ENCODE data around the gene ARL8B. TPM values are rescaled to one million over a fixed set of nuclear protein-coding genes. Genes with fewer than 3 reads are reported as not detected.

Gene ARL8B
- total and polyA plus RNA-seq, 2 of the 8 experiments (the other 6 are each of a cell fraction or from before 2014, with no cell fraction given), result 14.5 to 27.8 TPM

DNA sequence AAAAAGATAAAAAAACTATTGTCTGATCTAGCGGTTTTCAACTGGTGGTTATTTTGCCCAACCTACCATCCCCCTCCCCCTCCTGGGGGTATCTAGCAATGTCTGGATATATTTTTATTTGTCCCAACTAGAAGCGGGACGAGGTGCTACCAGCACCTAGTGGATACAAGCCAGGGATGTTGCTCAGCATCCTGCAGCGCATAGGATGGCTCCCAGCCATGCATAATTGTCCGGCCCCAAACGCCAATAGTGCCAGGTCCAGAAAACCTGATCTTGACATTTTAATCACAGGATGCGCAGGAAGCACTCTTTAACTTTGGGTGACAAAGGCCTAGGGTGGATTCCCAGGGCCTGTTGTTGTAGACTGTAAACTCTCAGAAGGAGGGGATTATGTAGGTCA is 17.0 kb upstream of the ARL8B start:
- Histone ChIP-seq H2BK12ac (ENCODE audit: low read depth, low read length) (no peak overlapping the region), H2BK20ac (ENCODE audit: low read length) (no peak overlapping the region), H2BK120ac (replicated peaks; ENCODE audit: low read depth, low read length) (no peak overlapping the region), H3K4me2 (ENCODE audit: insufficient read depth in 1 of 2, low read depth in 2 of 2, low read length in 2 of 2) (no peak overlapping the region), H3K56ac (replicated peaks; ENCODE audit: insufficient read length, low read depth, low read length) (no peak overlapping the region), H3K4me3 (ENCODE audit: extremely low read depth in 1 of 4, insufficient read depth in 2 of 4, low read depth in 3 of 4, low read length in 4 of 4) (no peak overlapping the region), H4K8ac (ENCODE audit: extremely low read depth, insufficient read depth, low read length) (no peak overlapping the region), H4K91ac (replicated peaks; ENCODE audit: insufficient read length, low read length) (no peak overlapping the region), H3K36me3 (ENCODE audit: control insufficient read depth in 2 of 4, insufficient read depth in 4 of 4, low read length in 3 of 4) (no peaks in the 10 kb centered on the region), H3K4ac (replicated peaks; ENCODE audit: insufficient read length, low read depth, low read length) (no peak overlapping the region), H3K9me3 (ENCODE audit: insufficient read depth in 2 of 2, low read depth in 1 of 2, low read length in 1 of 2) (no peaks in the 10 kb centered on the region), H3K23ac (ENCODE audit: insufficient read length) (no peak overlapping the region), H3K9ac (replicated peaks in 1 of 4; ENCODE audit: extremely low read depth in 1 of 4, low read depth in 3 of 4, low read length in 3 of 4) (no peak overlapping the region), H3K79me2 (ENCODE audit: control insufficient read depth in 1 of 2, insufficient read depth in 2 of 2, low read length in 2 of 2) (no peaks in the 10 kb centered on the region), H3K27me3 (replicated peaks in 1 of 4; ENCODE audit: control insufficient read depth in 3 of 4, extremely low read depth in 1 of 4, insufficient read depth in 3 of 4, low read length in 3 of 4) (no peaks in the 10 kb centered on the region), H2AK5ac (ENCODE audit: low read depth, low read length) (no peak overlapping the region), H3K23me2 (ENCODE audit: low read depth, low read length) (no peaks in the 10 kb centered on the region), H2AFZ (ENCODE audit: low read length) (0 out of 2 replicates have a peak overlapping the region, but pooled peaks have one; percentile 33), H4K20me1 (replicated peaks in 1 of 2; ENCODE audit: control insufficient read depth in 1 of 2, insufficient read depth in 2 of 2, low read length in 2 of 2) (no peaks in the 10 kb centered on the region), H3K14ac (ENCODE audit: insufficient read length) (no peak overlapping the region), H2BK5ac (ENCODE audit: low read depth, low read length) (no peak overlapping the region), H3K4me1 (replicated peaks in 1 of 4; ENCODE audit: control insufficient read depth in 3 of 4, insufficient read depth in 4 of 4, low read length in 3 of 4) (no peaks in the 10 kb centered on the region), H3K27ac (ENCODE audit: low read depth, low read length) (no peak overlapping the region), H4K5ac (ENCODE audit: insufficient read length, low read depth, low read length) (no peak overlapping the region), H3K18ac (ENCODE audit: extremely low read depth, low read length) (no peak overlapping the region), H3K79me1 (ENCODE audit: low read depth, low read length) (no peaks in the 10 kb centered on the region), H2BK15ac (ENCODE audit: low read length) (no peak overlapping the region)
- WGBS, 2 experiments (ENCODE audit: extremely low coverage in 1 of 2, insufficient coverage in 1 of 2, insufficient read length in 1 of 2, insufficient replicate concordance in 2 of 2, low coverage in 1 of 2, low lambda C conversion rate in 2 of 2, missing lambda C conversion rate in 1 of 2), result 92% methylated on average over 7 of the region's 7 CpGs; no CpG with 5 or more reads in 1 of the 2 experiments
- POLR2A ChIA-PET (ENCODE audit: partially characterized antibody), result no interaction called here
- CTCF ChIA-PET (ENCODE audit: partially characterized antibody), result no interaction called here
- FAIRE-seq (no peak), DNase-seq (ENCODE audit: low read depth in 1 of 2, low spot score in 2 of 2) (no peak)
- TF ChIP-seq, protein P1, sequence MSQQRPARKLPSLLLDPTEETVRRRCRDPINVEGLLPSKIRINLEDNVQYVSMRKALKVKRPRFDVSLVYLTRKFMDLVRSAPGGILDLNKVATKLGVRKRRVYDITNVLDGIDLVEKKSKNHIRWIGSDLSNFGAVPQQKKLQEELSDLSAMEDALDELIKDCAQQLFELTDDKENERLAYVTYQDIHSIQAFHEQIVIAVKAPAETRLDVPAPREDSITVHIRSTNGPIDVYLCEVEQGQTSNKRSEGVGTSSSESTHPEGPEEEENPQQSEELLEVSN (IDR thresholded peaks at IDR 0.05), result no peak
- TF ChIP-seq, protein P2, sequence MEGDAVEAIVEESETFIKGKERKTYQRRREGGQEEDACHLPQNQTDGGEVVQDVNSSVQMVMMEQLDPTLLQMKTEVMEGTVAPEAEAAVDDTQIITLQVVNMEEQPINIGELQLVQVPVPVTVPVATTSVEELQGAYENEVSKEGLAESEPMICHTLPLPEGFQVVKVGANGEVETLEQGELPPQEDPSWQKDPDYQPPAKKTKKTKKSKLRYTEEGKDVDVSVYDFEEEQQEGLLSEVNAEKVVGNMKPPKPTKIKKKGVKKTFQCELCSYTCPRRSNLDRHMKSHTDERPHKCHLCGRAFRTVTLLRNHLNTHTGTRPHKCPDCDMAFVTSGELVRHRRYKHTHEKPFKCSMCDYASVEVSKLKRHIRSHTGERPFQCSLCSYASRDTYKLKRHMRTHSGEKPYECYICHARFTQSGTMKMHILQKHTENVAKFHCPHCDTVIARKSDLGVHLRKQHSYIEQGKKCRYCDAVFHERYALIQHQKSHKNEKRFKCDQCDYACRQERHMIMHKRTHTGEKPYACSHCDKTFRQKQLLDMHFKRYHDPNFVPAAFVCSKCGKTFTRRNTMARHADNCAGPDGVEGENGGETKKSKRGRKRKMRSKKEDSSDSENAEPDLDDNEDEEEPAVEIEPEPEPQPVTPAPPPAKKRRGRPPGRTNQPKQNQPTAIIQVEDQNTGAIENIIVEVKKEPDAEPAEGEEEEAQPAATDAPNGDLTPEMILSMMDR (IDR thresholded peaks at IDR 0.05; ENCODE audit: control extremely low read depth in 1 of 3, insufficient read depth in 1 of 3, low read depth in 1 of 3, low read length in 3 of 3), result no peak
- TF ChIP-seq GTF2F1 (IDR thresholded peaks at IDR 0.05; ENCODE audit: borderline replicate concordance, low read depth, low read length), result no peak
- no peak for TF ChIP-seq SUZ12 (IDR thresholded peaks at IDR 0.05; ENCODE audit: low read length)
- no peak for TF ChIP-seq SIN3A (conservative IDR thresholded peaks at IDR 0.05 in 1 of 2, IDR thresholded peaks at IDR 0.05 in 1 of 2; ENCODE audit: low read depth in 1 of 2, low read length in 2 of 2)
- no peak for TF ChIP-seq SRF (IDR thresholded peaks at IDR 0.05; ENCODE audit: low read depth, low read length)
- no peak for TF ChIP-seq CEBPB (IDR thresholded peaks at IDR 0.05; ENCODE audit: low read depth, low read length)
- TF ChIP-seq CHD2 (IDR thresholded peaks at IDR 0.05; ENCODE audit: low read length), result no peak

Measured in H1 (cell line).